H9 (cell line): ENCODE data around the gene SLX4IP. TPM values are rescaled to one million over a fixed set of nuclear protein-coding genes. Genes with fewer than 3 reads are reported as not detected.

Experiments
- DNase-seq: peaks from one replicate; pipeline ENCODE4 v3.0.0-alpha.2; 2017
- H2AFZ ChIP-seq: one replicate; pipeline ENCODE4 v1.6.1; 2013; ENCODE audit warnings: mild to moderate bottlenecking, low read length, control low read depth, moderate library complexity
- H2AK5ac ChIP-seq: 2 replicates; pipeline ENCODE4 v1.6.1; 2013; ENCODE audit warnings: low read length, control low read depth, mixed read lengths; ENCODE audit not compliant: insufficient read length
- H2BK120ac ChIP-seq: one replicate; pipeline ENCODE4 v1.6.1; 2013; ENCODE audit warnings: low read depth, mild to moderate bottlenecking, low read length, control low read depth, inconsistent platforms; ENCODE audit not compliant: poor library complexity, severe bottlenecking
- H2BK12ac ChIP-seq: 2 replicates; pipeline ENCODE4 v1.6.1; 2013; ENCODE audit warnings: low read length, control low read depth, mixed read lengths, low read depth; ENCODE audit not compliant: insufficient read length
- H2BK15ac ChIP-seq: 2 replicates; pipeline ENCODE4 v1.6.1; 2013; ENCODE audit warnings: low read depth, low read length, control low read depth
- H2BK20ac ChIP-seq: one replicate; pipeline ENCODE4 v1.6.1; 2013; ENCODE audit warnings: low read depth, mild to moderate bottlenecking, low read length, control low read depth, inconsistent platforms; ENCODE audit not compliant: poor library complexity, severe bottlenecking
- H2BK5ac ChIP-seq: 2 replicates; pipeline ENCODE4 v1.6.1; 2013; ENCODE audit warnings: low read length, control low read depth, mixed read lengths; ENCODE audit not compliant: insufficient read length
- H3K14ac ChIP-seq: 2 replicates; pipeline ENCODE4 v1.6.1; 2013; ENCODE audit warnings: low read length, control low read depth; ENCODE audit not compliant: insufficient read depth
- H3K18ac ChIP-seq: 2 replicates; pipeline ENCODE4 v1.6.1; 2013; ENCODE audit warnings: low read depth, mild to moderate bottlenecking, mixed read lengths, low read length, control low read depth; ENCODE audit not compliant: insufficient read length
- H3K23ac ChIP-seq: 2 replicates; pipeline ENCODE4 v1.6.1; 2013; ENCODE audit warnings: low read length, control low read depth, mixed read lengths, low read depth; ENCODE audit not compliant: insufficient read length
- H3K23me2 ChIP-seq: 2 replicates; pipeline ENCODE4 v1.6.1; 2013; ENCODE audit warnings: low read depth, mild to moderate bottlenecking, mixed read lengths, low read length, control low read depth; ENCODE audit not compliant: insufficient read length, poor library complexity, severe bottlenecking
- H3K27ac ChIP-seq: 2 replicates; pipeline ENCODE4 v1.5.1; 2013; ENCODE audit warnings: low read length, control low read depth, mixed read lengths, low read depth; ENCODE audit not compliant: insufficient read length
- H3K27me3 ChIP-seq: 2 replicates; pipeline ENCODE4 v1.6.1; 2013; ENCODE audit warnings: low read length, control low read depth, inconsistent platforms; ENCODE audit not compliant: insufficient read depth
- H3K4ac ChIP-seq: 2 replicates; pipeline ENCODE4 v1.6.1; 2013; ENCODE audit warnings: low read depth, mild to moderate bottlenecking, control low read depth, inconsistent platforms, low read length, moderate library complexity
- H3K4me1 ChIP-seq: 2 replicates; pipeline ENCODE4 v1.6.1; 2013; ENCODE audit warnings: low read length, control low read depth, inconsistent platforms; ENCODE audit not compliant: insufficient read depth
- H3K4me2 ChIP-seq: 2 replicates; pipeline ENCODE4 v1.6.1; 2013; ENCODE audit warnings: low read length, control low read depth, mixed read lengths; ENCODE audit not compliant: insufficient read length, insufficient read depth
- H3K56ac ChIP-seq: 2 replicates; pipeline ENCODE4 v1.6.1; 2013; ENCODE audit warnings: low read depth, mild to moderate bottlenecking, mixed read lengths, low read length, control low read depth; ENCODE audit not compliant: insufficient read length
- H3K79me1 ChIP-seq: 2 replicates; pipeline ENCODE4 v1.6.1; 2013; ENCODE audit warnings: low read depth, mild to moderate bottlenecking, moderate library complexity, low read length, control low read depth, inconsistent platforms; ENCODE audit not compliant: insufficient read depth, poor library complexity, severe bottlenecking
- H3K79me2 ChIP-seq: 2 replicates; pipeline ENCODE4 v1.6.1; 2013; ENCODE audit warnings: low read length, control low read depth, inconsistent platforms; ENCODE audit not compliant: insufficient read depth
- H3K9ac ChIP-seq: 2 replicates; pipeline ENCODE4 v1.6.1; 2013; ENCODE audit warnings: low read length, control low read depth, mixed read lengths; ENCODE audit not compliant: insufficient read length; ENCODE audit errors: extremely low read depth
- H3K9me3 ChIP-seq: one replicate; pipeline ENCODE4 v1.6.1; 2013; ENCODE audit warnings: low read depth, low read length, inconsistent platforms; ENCODE audit not compliant: control insufficient read depth
- H3T11ph ChIP-seq: one replicate; pipeline ENCODE4 v1.6.1; 2013; ENCODE audit warnings: mild to moderate bottlenecking, low read length, control low read depth, inconsistent platforms
- H4K20me1 ChIP-seq: one replicate; pipeline ENCODE4 v1.6.1; 2013; ENCODE audit not compliant: control insufficient read depth, insufficient read length, insufficient read depth
- H4K5ac ChIP-seq: 2 replicates; pipeline ENCODE4 v1.6.1; 2013; ENCODE audit warnings: low read depth, mild to moderate bottlenecking, mixed read lengths, low read length, control low read depth; ENCODE audit not compliant: insufficient read length
- H4K8ac ChIP-seq: replicated peaks from 2 replicates; pipeline ENCODE4 v1.6.1; 2013; ENCODE audit warnings: low read length, control low read depth, mixed read lengths, low read depth; ENCODE audit not compliant: insufficient read length
- H4K91ac ChIP-seq: 2 replicates; pipeline ENCODE4 v1.6.1; 2013; ENCODE audit warnings: low read depth, mild to moderate bottlenecking, moderate library complexity, mixed read lengths, low read length, control low read depth; ENCODE audit not compliant: insufficient read length
- H3K27ac Mint-ChIP-seq, 3 experiments: 2 replicates in 2 of 3; 3 replicates in 1 of 3; pipeline ENCODE4 v1.8.0; 2020 to 2021; ENCODE audit warnings: mixed read lengths in 3 of 3, mild to moderate bottlenecking in 1 of 3, moderate library complexity in 1 of 3
- H3K27me3 Mint-ChIP-seq: 2 replicates; pipeline ENCODE4 v1.8.0; 2021; ENCODE audit warnings: low read depth, mild to moderate bottlenecking, moderate library complexity, mixed read lengths
- H3K36me3 Mint-ChIP-seq, 3 experiments: 2 replicates in 2 of 3; 3 replicates in 1 of 3; pipeline ENCODE4 v1.8.0; 2020 to 2021; ENCODE audit warnings: low read depth in 3 of 3, mixed read lengths in 3 of 3; ENCODE audit not compliant: insufficient read depth in 1 of 3
- H3K4me1 Mint-ChIP-seq, 2 experiments: 2 replicates each; pipeline ENCODE4 v1.8.0; 2020; ENCODE audit warnings: mixed read lengths in 2 of 2
- H3K4me3 Mint-ChIP-seq, 2 experiments: 2 replicates in 1 of 2; 3 replicates in 1 of 2; pipeline ENCODE4 v1.8.0; 2020 to 2021; ENCODE audit warnings: mild to moderate bottlenecking in 2 of 2, mixed read lengths in 2 of 2, moderate library complexity in 1 of 2
- H3K9me3 Mint-ChIP-seq, 2 experiments: 2 replicates in 1 of 2; 3 replicates in 1 of 2; pipeline ENCODE4 v1.8.0; 2020; ENCODE audit warnings: mild to moderate bottlenecking in 2 of 2, mixed read lengths in 2 of 2, moderate library complexity in 1 of 2
- CTCF ChIP-seq: fragments of 200-600 bp; sonication (generic); conservative IDR thresholded peaks from 3 replicates; pipeline ENCODE4 v1.8.0; 2021; ENCODE audit warnings: antibody characterized with exemption, mild to moderate bottlenecking
- WGBS: extraction: QIAGEN DNeasy Blood & Tissue Kit; methylation state at CpG from one replicate; pipeline ENCODE4 v1.1.7; 2013; ENCODE audit warnings: missing lambda C conversion rate, low lambda C conversion rate, mixed read lengths; ENCODE audit not compliant: insufficient read length; ENCODE audit errors: extremely low coverage; 5-methylcytosine and 5-hydroxymethylcytosine counted together
- total RNA-seq: library from RNA; stranded (reverse); gene quantifications from 2 replicates; pipeline ENCODE4 v1.2.1, GENCODE V29; 2021

Gene SLX4IP
- total RNA-seq, 1 experiment from 2014 or later: 7.9 TPM

- H3T11ph ChIP-seq: no peak overlapping the region
- no peaks in the 10 kb centered on the region for H3K27me3 ChIP-seq
- peaks cover 9 to 16% of the 10 kb centered on the region in 2 experiments for H3K4me1 Mint-ChIP-seq
- peaks cover 1 to 13% (median 3%) of the 10 kb centered on the region in 3 experiments; a peak in 4 of 7 replicates for H3K36me3 Mint-ChIP-seq
- H4K5ac ChIP-seq: no peak overlapping the region
- H2BK15ac ChIP-seq: no peak overlapping the region
- no peak overlapping the region for H3K4me3 Mint-ChIP-seq
- no peak for TF ChIP-seq CTCF
- no peaks in the 10 kb centered on the region for H3K9me3 ChIP-seq
- no peak overlapping the region for H3K27ac ChIP-seq
- no CpG with 5 or more reads among the region's 8 CpGs for WGBS
- H2BK20ac ChIP-seq: no peak overlapping the region
- no peaks in the 10 kb centered on the region for H4K20me1 ChIP-seq
- no peaks in the 10 kb centered on the region for H3K79me1 ChIP-seq
- no peaks in the 10 kb centered on the region for H3K23me2 ChIP-seq
- H3K79me2 ChIP-seq: no peaks in the 10 kb centered on the region
- no peak overlapping the region for H2BK120ac ChIP-seq
- no peak overlapping the region for H4K8ac ChIP-seq
- no peak overlapping the region for H3K56ac ChIP-seq
- no peak overlapping the region for H2AK5ac ChIP-seq
- no peak overlapping the region for H2BK5ac ChIP-seq
- H2AFZ ChIP-seq: no peak overlapping the region
- no peak for DNase-seq
- H3K14ac ChIP-seq: no peak overlapping the region
- H3K18ac ChIP-seq: no peak overlapping the region
- H3K4ac ChIP-seq: no peak overlapping the region
- H4K91ac ChIP-seq: no peak overlapping the region
- no peak overlapping the region for H3K23ac ChIP-seq
- no peaks in the 10 kb centered on the region for H3K9me3 Mint-ChIP-seq
- no peak overlapping the region for H3K4me2 ChIP-seq
- H3K27ac Mint-ChIP-seq: peak overlapping the region in 2 of 3 experiments; percentile 39 to 40; a peak in 1 of 7 replicates
- no peaks in the 10 kb centered on the region for H3K27me3 Mint-ChIP-seq
- H2BK12ac ChIP-seq: no peak overlapping the region
- H3K9ac ChIP-seq: no peak overlapping the region
- H3K4me1 ChIP-seq: no peaks in the 10 kb centered on the region
These were observed 169.1 kb downstream of the SLX4IP start for GRCh38 chr20:10603971-10604864.
